BJ (cell line): ENCODE results near the gene NPHP4. TPM values are rescaled to one million over a fixed set of nuclear protein-coding genes. Genes with fewer than 3 reads are reported as not detected.

ENCODE experiments used
- CTCF ChIA-PET: fragments of 350-600 bp; formaldehyde crosslinking; extraction: SDS; loops from one replicate; lab custom pipeline; 2021; ENCODE audit warnings: antibody characterized with exemption, inconsistent platforms; lab: Yijun Ruan, JAX
- POLR2A ChIA-PET: fragments of 300-600 bp; sonication (Branson Sonifier 250); formaldehyde crosslinking; extraction: SDS; loops from one replicate; lab custom pipeline; 2021; ENCODE audit warnings: antibody characterized with exemption; lab: Charles Lee
- DNase-seq: peaks from one replicate; pipeline ENCODE4 v3.0.0-alpha.2; 2011; ENCODE audit warnings: low read depth
- H3K27me3 ChIP-seq: 2 replicates; pipeline ENCODE4 v1.6.0; 2011; ENCODE audit warnings: low read length; ENCODE audit not compliant: control insufficient read depth, insufficient read depth
- H3K36me3 ChIP-seq: 2 replicates; pipeline ENCODE4 v1.5.1; 2011; ENCODE audit warnings: low read length; ENCODE audit not compliant: control insufficient read depth, insufficient read depth
- H3K4me3 ChIP-seq: 2 replicates; pipeline ENCODE4 v1.5.1; 2011; ENCODE audit warnings: low read depth, mild to moderate bottlenecking, control low read depth, low read length
- polyA plus RNA-seq: library from polyadenylated mRNA; depleted of rRNA; stranded (reverse); fragments of >200 nt; gene quantifications from 2 replicates; pipeline ENCODE4 v1.2.3, GENCODE V29; 2011
- TF ChIP-seq, protein P1 (sequence below): IDR thresholded peaks from 2 replicates; pipeline ENCODE4 v1.5.1; 2011; ENCODE audit warnings: low read depth, mild to moderate bottlenecking, control low read depth, inconsistent platforms, low read length, moderate library complexity; ENCODE audit not compliant: insufficient read depth

Gene NPHP4
- polyA plus RNA-seq, 1 experiment = 4.3 TPM

DNA sequence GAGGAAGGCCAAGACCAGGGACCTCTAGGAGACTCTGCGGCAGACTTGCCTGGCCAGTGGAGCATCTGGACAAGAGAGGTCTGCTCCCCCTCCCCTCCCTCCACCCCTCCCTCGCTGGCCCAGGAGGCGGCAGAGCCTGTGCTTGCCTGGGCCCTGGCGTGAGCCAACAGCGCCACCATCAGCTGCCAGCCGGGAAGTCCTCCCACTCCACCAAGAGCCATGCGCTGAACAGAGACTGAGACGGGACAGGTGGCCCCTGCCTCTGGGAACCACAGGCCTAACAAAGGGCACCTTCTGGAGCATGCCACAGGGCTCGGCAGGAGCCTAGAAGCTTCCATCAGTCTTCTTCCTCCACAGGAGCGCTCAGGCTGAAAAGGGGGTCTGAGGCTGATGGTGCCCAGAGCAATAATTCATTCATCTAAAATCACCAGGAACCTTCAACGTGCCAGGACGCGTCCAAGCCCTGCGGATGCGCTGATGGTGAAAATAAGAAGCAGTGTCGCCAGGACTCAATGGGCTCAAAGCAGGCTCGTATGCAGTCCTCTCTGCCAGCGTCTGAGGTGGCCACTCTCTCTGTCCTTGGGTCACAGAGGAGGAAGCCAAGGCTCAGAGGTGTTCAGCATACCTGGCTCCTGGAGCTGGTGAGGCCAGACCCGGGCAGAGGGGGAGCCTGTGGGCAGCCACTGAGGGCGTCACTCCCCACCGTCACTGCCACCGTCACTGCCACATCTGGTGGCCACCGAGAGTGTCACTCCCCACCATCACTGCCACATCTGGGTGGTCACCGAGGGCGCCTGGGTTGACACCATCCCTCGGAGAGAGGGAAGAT is 161.2 kb downstream of the NPHP4 start:
- Histone ChIP-seq H3K36me3 (no peaks in the 10 kb centered on the region), H3K27me3 (no peaks in the 10 kb centered on the region), H3K4me3 (no peak overlapping the region)
- CTCF ChIA-PET = no interaction called here
- TF ChIP-seq, protein P1, sequence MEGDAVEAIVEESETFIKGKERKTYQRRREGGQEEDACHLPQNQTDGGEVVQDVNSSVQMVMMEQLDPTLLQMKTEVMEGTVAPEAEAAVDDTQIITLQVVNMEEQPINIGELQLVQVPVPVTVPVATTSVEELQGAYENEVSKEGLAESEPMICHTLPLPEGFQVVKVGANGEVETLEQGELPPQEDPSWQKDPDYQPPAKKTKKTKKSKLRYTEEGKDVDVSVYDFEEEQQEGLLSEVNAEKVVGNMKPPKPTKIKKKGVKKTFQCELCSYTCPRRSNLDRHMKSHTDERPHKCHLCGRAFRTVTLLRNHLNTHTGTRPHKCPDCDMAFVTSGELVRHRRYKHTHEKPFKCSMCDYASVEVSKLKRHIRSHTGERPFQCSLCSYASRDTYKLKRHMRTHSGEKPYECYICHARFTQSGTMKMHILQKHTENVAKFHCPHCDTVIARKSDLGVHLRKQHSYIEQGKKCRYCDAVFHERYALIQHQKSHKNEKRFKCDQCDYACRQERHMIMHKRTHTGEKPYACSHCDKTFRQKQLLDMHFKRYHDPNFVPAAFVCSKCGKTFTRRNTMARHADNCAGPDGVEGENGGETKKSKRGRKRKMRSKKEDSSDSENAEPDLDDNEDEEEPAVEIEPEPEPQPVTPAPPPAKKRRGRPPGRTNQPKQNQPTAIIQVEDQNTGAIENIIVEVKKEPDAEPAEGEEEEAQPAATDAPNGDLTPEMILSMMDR = no peak
- DNase-seq = no peak
- POLR2A ChIA-PET = no interaction called here

DNA sequence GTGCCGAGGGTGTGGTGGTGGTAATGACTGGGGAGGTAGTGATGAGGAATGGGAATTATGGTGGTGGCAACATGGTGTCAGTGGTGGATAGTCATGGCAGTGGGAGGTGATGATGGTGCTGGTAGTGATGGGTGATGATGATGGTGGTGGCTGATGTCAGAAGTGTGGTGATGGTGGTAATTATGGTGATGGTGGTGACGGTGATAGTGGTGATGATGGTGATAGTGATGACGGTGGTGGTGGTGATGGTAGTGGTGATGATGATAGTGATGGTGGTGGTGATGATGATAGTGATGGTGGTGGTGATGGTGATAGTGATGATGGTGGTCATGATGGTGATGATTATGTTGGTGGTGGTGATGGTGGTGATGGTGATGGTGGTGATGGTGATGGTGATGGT is 162.8 kb downstream of the NPHP4 start:
- POLR2A ChIA-PET = no interaction called here
- DNase-seq = no peak
- TF ChIP-seq, protein P1 = no peak

DNA sequence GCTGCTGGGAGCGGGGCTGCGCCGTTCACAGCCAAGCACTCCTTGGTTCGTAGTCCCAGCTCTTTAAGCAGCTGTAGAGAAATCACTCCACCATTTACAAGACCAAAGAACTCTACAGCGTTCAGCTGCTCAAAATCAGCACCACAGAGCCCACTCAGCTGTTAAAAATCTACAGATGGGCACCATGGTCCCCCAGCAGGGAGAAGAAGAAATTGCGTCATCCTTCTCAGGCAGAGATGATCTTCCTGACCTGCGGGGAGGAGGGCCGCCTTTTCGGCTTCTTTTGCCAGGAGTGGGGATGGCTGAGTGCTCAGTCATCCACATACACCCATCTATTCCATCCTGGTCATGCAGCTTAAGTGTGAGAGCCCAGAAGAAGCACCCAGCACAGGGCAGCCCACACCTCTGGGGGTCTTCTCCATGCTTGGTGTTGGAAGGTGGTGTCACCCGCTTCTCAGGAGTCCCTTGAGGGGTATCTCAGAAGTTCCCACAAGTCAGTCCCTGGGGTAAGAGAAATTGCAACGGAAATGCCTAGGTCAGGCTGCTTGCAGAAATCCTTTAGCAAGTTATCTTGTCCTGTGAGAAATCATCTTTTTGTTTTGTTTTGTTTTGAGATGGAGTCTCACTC is 163.8 kb downstream of the NPHP4 start:
- CTCF ChIA-PET = no interaction called here
- H3K27me3 ChIP-seq = no peaks in the 10 kb centered on the region
- H3K36me3 ChIP-seq = no peaks in the 10 kb centered on the region
- TF ChIP-seq, protein P1 = no peak
- no peak for DNase-seq
- H3K4me3 ChIP-seq = no peak overlapping the region
- POLR2A ChIA-PET = no interaction called here

More for the DNA sequence above, 162.8 kb downstream of the NPHP4 start:
- CTCF ChIA-PET = no interaction called here
- H3K4me3 ChIP-seq = no peak overlapping the region
- no peaks in the 10 kb centered on the region for H3K27me3 ChIP-seq
- H3K36me3 ChIP-seq = no peaks in the 10 kb centered on the region

DNA sequence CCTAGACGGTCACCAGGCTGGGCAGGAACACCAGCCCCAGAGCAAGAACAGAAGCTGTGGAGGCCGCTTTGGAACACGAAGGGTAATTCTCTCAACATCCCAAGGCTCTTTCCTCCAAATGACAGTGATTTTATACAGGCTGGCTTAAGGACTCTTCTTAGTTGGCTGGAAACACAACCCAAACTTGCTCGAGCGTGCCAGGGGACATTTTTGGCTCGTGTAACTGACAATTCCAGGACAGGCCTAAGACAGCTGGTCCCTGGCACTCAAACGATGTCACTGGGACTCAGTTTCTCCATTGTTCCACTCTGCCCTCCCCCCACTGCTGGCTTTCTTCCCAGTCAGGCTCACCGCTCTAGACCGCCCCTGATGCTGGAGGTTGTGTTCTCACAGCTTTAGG is 164.7 kb downstream of the NPHP4 start:
- POLR2A ChIA-PET = no interaction called here
- no peak overlapping the region for H3K4me3 ChIP-seq
- no peak for DNase-seq
- CTCF ChIA-PET = no interaction called here
- TF ChIP-seq, protein P1 = no peak
- H3K36me3 ChIP-seq = no peaks in the 10 kb centered on the region
- no peaks in the 10 kb centered on the region for H3K27me3 ChIP-seq

DNA sequence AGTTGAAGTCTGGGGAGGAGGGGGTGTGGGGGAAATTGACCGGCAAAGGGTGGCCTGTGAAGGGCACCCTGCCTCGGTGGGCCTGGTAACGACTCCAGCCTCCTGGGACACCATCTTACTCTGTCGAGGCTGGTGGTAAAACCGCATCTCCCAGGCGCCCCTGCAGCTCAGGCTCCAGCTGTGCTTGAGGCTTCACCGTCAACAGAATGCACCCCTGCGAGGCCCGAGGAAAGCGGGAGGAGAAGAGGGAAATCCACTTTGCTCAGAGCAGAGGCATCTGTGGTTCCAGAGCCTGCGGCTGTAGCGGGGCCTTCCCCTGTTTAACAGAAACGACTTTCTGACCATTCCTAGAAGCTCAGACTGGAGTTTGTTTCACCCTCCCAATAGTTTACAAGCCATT is 165.6 kb downstream of the NPHP4 start:
- Histone ChIP-seq H3K4me3 (no peak overlapping the region), H3K27me3 (no peaks in the 10 kb centered on the region), H3K36me3 (no peaks in the 10 kb centered on the region)
- TF ChIP-seq, protein P1 = no peak
- CTCF ChIA-PET = no interaction called here
- no peak for DNase-seq
- POLR2A ChIA-PET = no interaction called here
